SK-N-SH treated with all-trans-retinoic acid at 6 μM for 48 hours (cell line): ENCODE measurements around the gene GPR34.

ENCODE experiments used
- ATAC-seq: fragments of 200-7000 bp; cut with Tn5 transposase; 3 replicates; pipeline ENCODE4 v1.9.1; 2020; ENCODE audit warnings: mild to moderate bottlenecking, moderate library complexity
- ARNTL ChIP-seq: fragments of 450-650 bp; formaldehyde crosslinking; IDR thresholded peaks from 2 replicates; pipeline ENCODE4 v1.5.0; 2020; ENCODE audit warnings: low read depth, mild to moderate bottlenecking, moderate library complexity, borderline replicate concordance
- BACH2 ChIP-seq: fragments of 250-450 bp; sonication (Bioruptor Pico); IDR thresholded peaks from 2 replicates; pipeline ENCODE4 v1.9.0; 2021; ENCODE audit warnings: mild to moderate bottlenecking, borderline replicate concordance
- CREB5 ChIP-seq: fragments of 250-450 bp; sonication (Bioruptor Pico); IDR thresholded peaks from 2 replicates; pipeline ENCODE4 v1.5.1; 2020; ENCODE audit warnings: low read depth, mild to moderate bottlenecking, moderate library complexity
- CSDC2 ChIP-seq: fragments of 250-450 bp; sonication (Bioruptor Pico); IDR thresholded peaks from 2 replicates; pipeline ENCODE4 v1.5.0; 2020; ENCODE audit warnings: mild to moderate bottlenecking, moderate library complexity
- CSRNP3 ChIP-seq: fragments of 250-450 bp; sonication (Bioruptor Pico); IDR thresholded peaks from 2 replicates; pipeline ENCODE4 v1.5.1; 2021; ENCODE audit warnings: mild to moderate bottlenecking, moderate library complexity
- ESRRG ChIP-seq: fragments of 250-450 bp; sonication (Bioruptor Pico); IDR thresholded peaks from 2 replicates; pipeline ENCODE4 v1.6.1; 2021; ENCODE audit warnings: mild to moderate bottlenecking
- GLIS3 ChIP-seq: fragments of 250-450 bp; sonication (Bioruptor Pico); IDR thresholded peaks from 2 replicates; pipeline ENCODE4 v1.5.0; 2020; ENCODE audit warnings: mild to moderate bottlenecking, moderate library complexity
- ISL1 ChIP-seq: fragments of 250-450 bp; sonication (Bioruptor Pico); IDR thresholded peaks from 2 replicates; pipeline ENCODE4 v2.1.2; 2022; ENCODE audit warnings: mild to moderate bottlenecking, moderate library complexity
- PATZ1 ChIP-seq: fragments of 250-450 bp; sonication (Bioruptor Pico); IDR thresholded peaks from 2 replicates; pipeline ENCODE4 v1.8.0; 2020; ENCODE audit warnings: mild to moderate bottlenecking, moderate library complexity, borderline replicate concordance
- POU6F1 ChIP-seq: fragments of 250-450 bp; sonication (Bioruptor Pico); IDR thresholded peaks from 2 replicates; pipeline ENCODE4 v1.8.0; 2021; ENCODE audit warnings: low read depth, mild to moderate bottlenecking, moderate library complexity, borderline replicate concordance
- PPARA ChIP-seq: fragments of 250-450 bp; sonication (Bioruptor Pico); IDR thresholded peaks from 2 replicates; pipeline ENCODE4 v1.5.0; 2020; ENCODE audit warnings: mild to moderate bottlenecking, borderline replicate concordance
- RARB ChIP-seq: fragments of 250-450 bp; sonication (Bioruptor Pico); IDR thresholded peaks from 2 replicates; pipeline ENCODE4 v1.8.0; 2021; ENCODE audit warnings: mild to moderate bottlenecking, moderate library complexity
- SNAI2 ChIP-seq: fragments of 250-450 bp; sonication (Bioruptor Pico); IDR thresholded peaks from 2 replicates; pipeline ENCODE4 v1.5.0; 2020; ENCODE audit warnings: mild to moderate bottlenecking, moderate library complexity
- TCF4 ChIP-seq: fragments of 250-450 bp; sonication (Bioruptor Pico); IDR thresholded peaks from 2 replicates; pipeline ENCODE4 v1.8.0; 2021; ENCODE audit warnings: mild to moderate bottlenecking, moderate library complexity, borderline replicate concordance
- TOX ChIP-seq: fragments of 250-450 bp; sonication (Bioruptor Pico); IDR thresholded peaks from 2 replicates; pipeline ENCODE4 v1.8.0; 2021; ENCODE audit warnings: mild to moderate bottlenecking, moderate library complexity, borderline replicate concordance
- ZC3H10 ChIP-seq: fragments of 250-450 bp; sonication (Bioruptor Pico); IDR thresholded peaks from 2 replicates; pipeline ENCODE4 v1.5.1; 2021; ENCODE audit warnings: mild to moderate bottlenecking, moderate library complexity
- ZFP3 ChIP-seq: fragments of 250-450 bp; sonication (Bioruptor Pico); IDR thresholded peaks from 2 replicates; pipeline ENCODE4 v1.5.0; 2020; ENCODE audit warnings: mild to moderate bottlenecking, moderate library complexity
- ZFP30 ChIP-seq: fragments of 450-650 bp; formaldehyde crosslinking; IDR thresholded peaks from 2 replicates; pipeline ENCODE4 v1.5.0; 2022; ENCODE audit warnings: mild to moderate bottlenecking, moderate library complexity
- ZNF565 ChIP-seq: fragments of 450-650 bp; formaldehyde crosslinking; conservative IDR thresholded peaks from 2 replicates; pipeline ENCODE4 v1.5.0; 2020; ENCODE audit warnings: low read depth, mild to moderate bottlenecking, moderate library complexity
- ZNF70 ChIP-seq: fragments of 450-650 bp; formaldehyde crosslinking; IDR thresholded peaks from 2 replicates; pipeline ENCODE4 v1.5.0; 2020; ENCODE audit warnings: mild to moderate bottlenecking, moderate library complexity
- ZNF8 ChIP-seq: fragments of 450-650 bp; formaldehyde crosslinking; IDR thresholded peaks from 2 replicates; pipeline ENCODE4 v1.5.0; 2020; ENCODE audit warnings: mild to moderate bottlenecking, moderate library complexity

Gene GPR34

GRCh38 chrX:41693024-41693423, 4.3 kb downstream of the GPR34 start (continued):
- TF ChIP-seq ARNTL (no peak), POU6F1 (CRISPR knock-in tag) (no peak), ISL1 (CRISPR knock-in tag) (no peak), PPARA (CRISPR knock-in tag) (no peak), ZC3H10 (CRISPR knock-in tag) (no peak)

GRCh38 chrX:41695426-41695825, 6.7 kb downstream of the GPR34 start:
- ATAC-seq = no peak
- TF ChIP-seq ZFP3 (no peak), ISL1 (CRISPR knock-in tag) (no peak), GLIS3 (CRISPR knock-in tag) (no peak), CSRNP3 (CRISPR knock-in tag) (no peak), SNAI2 (CRISPR knock-in tag) (no peak), ZFP30 (CRISPR knock-in tag) (no peak), PATZ1 (CRISPR knock-in tag) (no peak), ARNTL (no peak), CSDC2 (CRISPR knock-in tag) (no peak), RARB (CRISPR knock-in tag) (no peak), ZC3H10 (CRISPR knock-in tag) (no peak), TCF4 (no peak)

GRCh38 chrX:41703574-41704029, 14.8 kb downstream of the GPR34 start:
- ATAC-seq = no peak
- TF ChIP-seq CSRNP3 (CRISPR knock-in tag) (no peak), ARNTL (no peak), ZNF8 (CRISPR knock-in tag) (no peak), ISL1 (CRISPR knock-in tag) (no peak), PATZ1 (CRISPR knock-in tag) (no peak), ZNF70 (no peak)

GRCh38 chrX:41705042-41705441, 16.3 kb downstream of the GPR34 start:
- ATAC-seq = peak; percentile 51; the same call in 2 of the 3 replicates
- TF ChIP-seq ZNF565 (CRISPR knock-in tag) (no peak), ZC3H10 (CRISPR knock-in tag) (no peak), SNAI2 (CRISPR knock-in tag) (no peak), PPARA (CRISPR knock-in tag) (no peak), BACH2 (CRISPR knock-in tag) (no peak), ESRRG (CRISPR knock-in tag) (no peak), ZFP30 (CRISPR knock-in tag) (no peak), PATZ1 (CRISPR knock-in tag) (no peak), CSRNP3 (CRISPR knock-in tag) (no peak), ZFP3 (no peak), GLIS3 (CRISPR knock-in tag) (no peak), TOX (CRISPR knock-in tag) (no peak), ISL1 (CRISPR knock-in tag) (no peak), RARB (CRISPR knock-in tag) (no peak), CREB5 (no peak)
